GM18505 (cell line): Measurements from ENCODE around the gene OR51E2.

ENCODE experiments used
- ATAC-seq: cut with Tn5 transposase; IDR thresholded peaks from one replicate; pipeline ENCODE4 v1.9.1; 2021; ENCODE audit not compliant: unreplicated experiment
- POLR2A ChIP-seq: IDR thresholded peaks from 4 replicates; pipeline ENCODE4 v1.6.1; 2011; ENCODE audit warnings: borderline replicate concordance; ENCODE audit not compliant: insufficient read depth, insufficient read length; ENCODE audit errors: extremely low read depth

The OR51E2 gene

GRCh38 chr11:4677948-4678347 lies 19.7 kb downstream of the OR51E2 start:
- ATAC-seq: no peak
- no peak for TF ChIP-seq POLR2A

GRCh38 chr11:4673781-4674180 lies 23.9 kb downstream of the OR51E2 start:
- no peak for ATAC-seq
- no peak for TF ChIP-seq POLR2A

GRCh38 chr11:4672470-4672869 lies 25.2 kb downstream of the OR51E2 start:
- no peak for TF ChIP-seq POLR2A
- ATAC-seq: no peak

- TF ChIP-seq POLR2A: no peak
- no peak for ATAC-seq
Measured at GRCh38 chr11:4671741-4672140, 25.9 kb downstream of the OR51E2 start.

GRCh38 chr11:4665424-4665823 lies 32.2 kb downstream of the OR51E2 start:
- ATAC-seq: no peak
- TF ChIP-seq POLR2A: no peak

GRCh38 chr11:4664786-4665185 lies 32.9 kb downstream of the OR51E2 start:
- no peak for TF ChIP-seq POLR2A
- ATAC-seq: no peak

- TF ChIP-seq POLR2A: no peak
- ATAC-seq: no peak
Measured at GRCh38 chr11:4664183-4664582, 33.5 kb downstream of the OR51E2 start.

- ATAC-seq: no peak
- no peak for TF ChIP-seq POLR2A
Measured at GRCh38 chr11:4662876-4663275, 34.8 kb downstream of the OR51E2 start.

GRCh38 chr11:4658629-4659445 lies 38.8 kb downstream of the OR51E2 start:
- TF ChIP-seq POLR2A: no peak
- no peak for ATAC-seq

GRCh38 chr11:4654635-4655369 lies 42.9 kb downstream of the OR51E2 start:
- TF ChIP-seq POLR2A: no peak
- no peak for ATAC-seq

GRCh38 chr11:4647766-4648165 lies 49.9 kb downstream of the OR51E2 start:
- no peak for ATAC-seq
- no peak for TF ChIP-seq POLR2A

- TF ChIP-seq POLR2A: no peak
- ATAC-seq: no peak
Measured at GRCh38 chr11:4645974-4646373, 51.7 kb downstream of the OR51E2 start.

- TF ChIP-seq POLR2A: no peak
- no peak for ATAC-seq
Measured at GRCh38 chr11:4644233-4644632, 53.4 kb downstream of the OR51E2 start.

GRCh38 chr11:4643682-4644081 lies 54.0 kb downstream of the OR51E2 start, which contains the start of gene OR51E1:
Gene OR51E1, plus strand, starts transcription at chr11:4643982. Its CDS starts 8,545 bp downstream, at chr11:4652527.
- ATAC-seq: no peak
- TF ChIP-seq POLR2A: no peak
